ENCODE data around the gene PLA2G6.
A peak's percentile ranks its signal among the peaks of the same experiment; 100 is the strongest.

Gene PLA2G6, protein sequence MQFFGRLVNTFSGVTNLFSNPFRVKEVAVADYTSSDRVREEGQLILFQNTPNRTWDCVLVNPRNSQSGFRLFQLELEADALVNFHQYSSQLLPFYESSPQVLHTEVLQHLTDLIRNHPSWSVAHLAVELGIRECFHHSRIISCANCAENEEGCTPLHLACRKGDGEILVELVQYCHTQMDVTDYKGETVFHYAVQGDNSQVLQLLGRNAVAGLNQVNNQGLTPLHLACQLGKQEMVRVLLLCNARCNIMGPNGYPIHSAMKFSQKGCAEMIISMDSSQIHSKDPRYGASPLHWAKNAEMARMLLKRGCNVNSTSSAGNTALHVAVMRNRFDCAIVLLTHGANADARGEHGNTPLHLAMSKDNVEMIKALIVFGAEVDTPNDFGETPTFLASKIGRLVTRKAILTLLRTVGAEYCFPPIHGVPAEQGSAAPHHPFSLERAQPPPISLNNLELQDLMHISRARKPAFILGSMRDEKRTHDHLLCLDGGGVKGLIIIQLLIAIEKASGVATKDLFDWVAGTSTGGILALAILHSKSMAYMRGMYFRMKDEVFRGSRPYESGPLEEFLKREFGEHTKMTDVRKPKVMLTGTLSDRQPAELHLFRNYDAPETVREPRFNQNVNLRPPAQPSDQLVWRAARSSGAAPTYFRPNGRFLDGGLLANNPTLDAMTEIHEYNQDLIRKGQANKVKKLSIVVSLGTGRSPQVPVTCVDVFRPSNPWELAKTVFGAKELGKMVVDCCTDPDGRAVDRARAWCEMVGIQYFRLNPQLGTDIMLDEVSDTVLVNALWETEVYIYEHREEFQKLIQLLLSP

DNA sequence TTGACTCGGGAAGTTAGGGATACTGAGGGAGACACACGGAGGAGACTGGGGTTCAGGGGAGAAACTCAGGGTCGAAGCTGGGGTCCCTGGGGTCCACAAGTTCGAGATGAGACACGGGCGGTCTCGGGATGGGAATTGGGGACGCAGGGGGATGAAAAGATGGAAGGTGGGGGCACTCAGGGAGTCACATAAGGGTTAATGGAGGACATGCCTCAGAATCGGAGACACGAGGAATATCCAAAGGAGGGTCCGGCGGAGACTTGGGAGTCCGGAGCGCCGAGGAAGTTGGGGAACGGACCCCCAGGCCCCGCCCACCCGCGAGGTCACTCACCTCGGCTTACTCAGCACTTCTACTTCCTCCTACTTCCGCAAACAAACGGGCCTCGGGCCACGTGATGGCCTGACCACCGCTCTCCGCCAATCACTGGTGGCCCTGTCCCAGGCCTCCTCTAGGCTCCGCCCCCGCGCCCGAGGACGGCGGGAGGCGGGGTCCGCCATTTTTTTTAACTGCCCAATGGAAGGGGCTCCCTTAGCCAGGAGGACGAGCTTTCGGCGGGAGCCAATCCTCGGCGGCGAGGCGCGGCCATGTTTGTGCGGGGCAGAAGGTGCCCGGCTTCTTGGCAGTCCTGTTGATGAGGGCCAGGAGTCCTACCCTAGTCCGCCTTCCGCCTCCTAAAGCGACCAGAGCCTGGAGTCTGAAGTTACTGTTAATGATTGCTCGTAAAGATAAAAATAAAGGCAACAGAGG lies at the start of gene PLA2G6:
Gene PLA2G6 (minus strand): TSS at position 378 of the 748 bp plus-strand sequence. CDS start 12,404 bp downstream, outside the sequence.
- peak; percentile 92 to 96 (median 93) for DNase-seq (ENCODE audit: low read depth in 4 of 4, low spot score in 1 of 4)

DNA sequence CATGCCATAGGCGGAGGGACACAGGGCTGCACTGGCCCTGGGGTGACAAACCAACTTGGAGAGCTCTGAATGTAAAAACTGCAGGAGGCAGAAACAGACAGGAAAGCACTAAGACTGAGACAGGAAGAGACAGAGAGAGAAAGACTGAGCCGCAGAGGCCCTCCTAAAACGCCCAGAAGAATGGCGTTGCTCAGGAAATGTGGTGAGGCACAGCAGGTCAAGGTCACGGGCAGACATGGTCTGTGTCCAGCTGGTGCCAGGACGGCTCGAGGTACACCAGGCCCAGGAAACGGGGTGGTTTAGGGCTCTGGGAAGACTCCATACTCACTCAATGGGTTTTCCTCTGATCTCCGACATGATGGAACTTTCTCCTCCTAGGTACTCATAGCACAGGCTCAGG lies 49.3 kb upstream of the PLA2G6 start:
- no peak for DNase-seq (ENCODE audit: low read depth in 4 of 4, low spot score in 1 of 4)

DNA sequence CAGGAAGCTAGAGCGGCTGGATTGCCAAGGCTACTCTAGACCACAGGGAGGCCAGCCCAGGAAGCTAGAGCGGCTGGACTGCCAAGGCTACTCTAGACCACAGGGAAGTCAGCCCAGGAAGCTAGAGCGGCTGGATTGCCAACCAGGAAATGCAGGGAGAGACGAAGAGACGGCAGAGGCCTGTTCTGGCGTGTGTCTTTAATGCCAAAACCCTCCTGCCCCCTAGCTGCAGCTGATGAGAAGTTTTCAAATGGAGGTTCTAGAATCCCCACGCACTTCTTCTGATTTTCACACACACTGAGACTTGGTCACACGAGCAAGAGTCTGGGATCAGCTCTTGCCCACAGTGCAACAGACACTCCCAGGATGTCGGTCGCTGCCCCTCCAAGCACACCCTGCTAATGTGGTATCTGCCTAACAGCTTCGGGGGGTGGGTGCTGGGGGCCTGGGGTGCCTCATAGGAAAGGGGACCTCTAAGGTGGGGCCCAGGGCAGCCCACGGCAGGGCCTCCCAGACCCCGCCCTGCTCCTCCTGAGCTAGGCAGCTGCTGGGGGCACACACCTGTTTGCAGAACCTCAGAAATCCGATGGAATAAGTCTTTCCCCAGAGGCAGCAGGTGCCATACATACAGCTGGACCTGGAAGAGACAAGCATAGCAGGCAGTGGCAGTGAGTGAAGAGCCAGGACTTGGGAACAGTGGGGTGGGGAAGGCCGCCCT lies 48.6 kb upstream of the PLA2G6 start:
- no peak for DNase-seq (ENCODE audit: low read depth in 4 of 4, low spot score in 1 of 4)

DNA sequence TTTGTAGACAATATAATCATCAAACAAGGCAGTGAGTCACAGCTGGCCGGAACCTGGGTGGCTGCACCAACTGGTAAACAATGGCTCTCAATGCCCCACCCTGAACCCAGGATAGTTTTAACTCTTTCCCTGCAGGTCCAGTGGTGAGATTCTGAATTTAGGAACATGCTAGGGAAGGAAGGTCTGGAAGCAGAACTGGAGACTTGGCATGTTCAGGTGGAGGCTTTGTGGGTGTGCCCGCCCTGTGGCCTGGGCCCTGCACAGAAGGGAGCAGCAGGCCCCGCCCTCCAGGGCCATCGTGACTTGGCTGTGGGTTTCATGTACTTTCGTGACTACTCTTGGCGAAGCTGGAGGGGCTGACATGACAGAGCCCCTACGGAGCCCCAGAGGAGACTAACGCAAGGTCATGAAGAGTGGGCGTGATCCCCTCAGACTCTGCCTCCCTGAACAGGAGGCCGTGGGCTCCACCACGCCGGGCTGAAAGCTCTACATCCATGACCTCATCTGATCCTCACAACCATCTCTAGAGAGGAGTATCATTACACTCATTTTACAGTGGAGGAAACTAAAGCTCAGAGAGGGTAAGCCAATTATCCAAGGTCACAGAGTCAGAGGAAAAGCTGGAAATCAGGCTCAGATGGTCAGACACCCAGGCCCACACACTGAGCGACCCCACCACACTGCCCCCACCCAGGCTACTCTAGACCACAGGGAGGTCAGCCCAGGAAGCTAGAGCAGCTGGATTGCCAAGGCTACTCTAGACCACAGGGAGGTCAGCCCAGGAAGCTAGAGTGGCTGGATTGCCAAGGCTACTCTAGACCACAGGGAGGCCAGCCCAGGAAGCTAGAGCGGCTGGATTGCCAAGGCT lies 47.5 kb upstream of the PLA2G6 start:
- DNase-seq (ENCODE audit: low read depth in 4 of 4, low spot score in 1 of 4) = no peak

DNA sequence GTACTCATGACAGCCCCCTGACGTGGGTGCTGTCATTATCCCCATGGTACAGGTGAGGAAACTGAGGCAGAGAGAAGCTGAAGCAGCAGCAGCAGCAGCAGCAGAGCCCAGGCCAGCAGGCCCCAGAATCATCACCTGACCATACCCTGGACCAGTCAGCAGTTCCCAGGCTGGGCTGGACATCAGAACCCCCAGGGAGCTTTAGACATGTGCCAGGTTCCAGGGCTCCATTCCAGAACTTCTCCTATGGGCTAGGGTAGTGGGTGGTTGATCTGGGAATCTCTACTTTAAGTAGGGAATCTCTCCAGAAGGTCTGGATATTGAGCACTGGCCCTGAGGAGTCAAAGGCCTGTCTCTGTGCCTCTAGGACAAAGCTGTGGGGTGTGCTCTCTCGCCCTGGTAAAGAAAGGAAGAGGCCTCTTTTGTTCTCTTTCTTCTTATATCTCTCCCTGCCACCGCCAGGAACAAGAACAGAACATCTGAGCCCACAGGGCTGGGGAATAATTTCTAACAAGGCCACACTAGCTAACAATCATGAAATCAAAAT lies 46.8 kb upstream of the PLA2G6 start:
- no peak for DNase-seq (ENCODE audit: low read depth in 4 of 4, low spot score in 1 of 4)

DNA sequence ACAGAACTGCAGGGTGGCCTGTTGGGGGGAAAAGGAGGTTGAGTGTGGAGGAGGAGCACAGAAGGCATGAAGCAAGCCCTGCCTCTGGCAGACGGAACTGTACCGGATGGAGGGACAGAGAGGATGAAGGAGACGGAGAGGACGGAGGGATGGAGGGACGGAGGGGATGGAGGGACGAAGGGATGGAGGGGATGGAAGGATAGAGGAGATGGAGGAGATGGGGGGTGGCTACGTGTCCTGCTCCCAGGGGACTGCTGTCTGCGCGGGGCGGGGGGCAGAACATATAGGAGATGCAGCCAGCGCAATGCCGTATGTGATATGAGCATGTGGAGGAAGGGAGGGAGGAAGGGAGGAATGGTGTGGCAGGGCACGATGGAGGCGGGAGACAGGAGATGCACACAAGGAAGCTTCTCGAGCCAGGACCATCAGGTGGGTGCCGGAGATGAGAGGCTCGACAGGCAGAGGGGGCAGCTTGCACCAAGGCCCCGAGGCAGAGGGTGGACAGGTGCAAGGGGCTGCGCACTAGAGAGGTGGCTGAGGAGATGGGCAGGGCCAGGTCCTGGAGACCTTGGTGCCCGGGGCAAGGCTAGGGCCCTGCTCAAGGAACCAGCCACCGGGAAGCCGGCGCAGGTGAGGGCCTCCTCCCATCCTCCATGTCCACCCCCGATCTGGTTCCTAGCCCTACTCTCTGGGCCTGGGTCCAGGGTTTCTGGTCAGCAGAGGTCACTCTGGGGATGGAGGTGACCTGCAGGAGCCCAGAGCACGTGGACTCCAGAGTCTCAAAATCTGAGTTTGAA lies 45.4 kb upstream of the PLA2G6 start:
- no peak for DNase-seq (ENCODE audit: low read depth in 4 of 4, low spot score in 1 of 4)

DNA sequence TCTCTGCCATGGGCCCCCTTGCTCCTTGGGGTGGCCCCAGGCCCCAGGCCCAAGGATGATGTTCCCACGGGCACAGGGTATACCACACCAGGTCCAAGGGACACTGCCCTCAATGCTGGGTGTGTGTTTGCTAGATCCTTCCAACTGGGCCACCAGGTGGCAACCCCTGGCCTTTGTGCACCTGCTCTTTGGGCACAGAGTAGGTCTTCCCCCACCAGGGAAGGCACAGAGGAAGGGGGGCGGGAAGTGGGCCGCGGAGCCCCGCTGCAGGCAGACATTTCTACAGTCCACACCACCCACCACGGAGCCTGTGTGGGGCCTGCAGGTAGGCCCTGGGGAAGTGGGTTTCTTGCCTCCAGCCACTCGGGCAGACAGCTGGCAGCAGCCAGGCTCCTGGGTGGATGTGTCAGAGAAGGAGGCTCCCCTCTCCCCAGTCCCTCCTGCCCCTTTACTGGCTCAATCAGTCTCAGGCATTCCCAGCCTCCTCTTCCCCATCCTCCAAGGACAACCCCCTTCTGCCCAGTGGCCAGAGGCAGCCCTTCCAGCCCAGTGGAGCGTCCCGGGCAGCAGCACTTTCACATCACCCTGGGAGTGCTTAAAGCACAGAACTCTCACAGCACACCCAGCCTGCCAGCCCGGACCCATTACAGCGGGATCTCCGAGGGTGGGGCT lies 41.8 kb upstream of the PLA2G6 start:
- no peak for DNase-seq (ENCODE audit: low read depth in 4 of 4, low spot score in 1 of 4)

DNA sequence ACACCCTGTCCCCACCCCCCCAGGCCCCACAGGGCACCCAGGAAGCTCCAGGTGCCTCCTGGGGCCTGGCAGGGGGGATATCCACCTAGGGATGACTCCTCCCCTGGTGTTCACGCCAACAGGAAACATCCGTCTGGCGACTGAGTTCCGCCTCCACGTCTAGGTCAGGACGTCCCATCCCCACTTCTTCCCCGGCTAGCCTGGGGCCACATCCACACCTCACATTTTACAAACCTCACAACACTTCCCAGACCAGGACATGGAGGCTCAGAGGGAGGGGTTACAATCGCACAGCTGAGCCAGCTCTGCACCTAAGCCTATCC lies 41.1 kb upstream of the PLA2G6 start:
- no peak for DNase-seq (ENCODE audit: low read depth in 4 of 4, low spot score in 1 of 4)

DNA sequence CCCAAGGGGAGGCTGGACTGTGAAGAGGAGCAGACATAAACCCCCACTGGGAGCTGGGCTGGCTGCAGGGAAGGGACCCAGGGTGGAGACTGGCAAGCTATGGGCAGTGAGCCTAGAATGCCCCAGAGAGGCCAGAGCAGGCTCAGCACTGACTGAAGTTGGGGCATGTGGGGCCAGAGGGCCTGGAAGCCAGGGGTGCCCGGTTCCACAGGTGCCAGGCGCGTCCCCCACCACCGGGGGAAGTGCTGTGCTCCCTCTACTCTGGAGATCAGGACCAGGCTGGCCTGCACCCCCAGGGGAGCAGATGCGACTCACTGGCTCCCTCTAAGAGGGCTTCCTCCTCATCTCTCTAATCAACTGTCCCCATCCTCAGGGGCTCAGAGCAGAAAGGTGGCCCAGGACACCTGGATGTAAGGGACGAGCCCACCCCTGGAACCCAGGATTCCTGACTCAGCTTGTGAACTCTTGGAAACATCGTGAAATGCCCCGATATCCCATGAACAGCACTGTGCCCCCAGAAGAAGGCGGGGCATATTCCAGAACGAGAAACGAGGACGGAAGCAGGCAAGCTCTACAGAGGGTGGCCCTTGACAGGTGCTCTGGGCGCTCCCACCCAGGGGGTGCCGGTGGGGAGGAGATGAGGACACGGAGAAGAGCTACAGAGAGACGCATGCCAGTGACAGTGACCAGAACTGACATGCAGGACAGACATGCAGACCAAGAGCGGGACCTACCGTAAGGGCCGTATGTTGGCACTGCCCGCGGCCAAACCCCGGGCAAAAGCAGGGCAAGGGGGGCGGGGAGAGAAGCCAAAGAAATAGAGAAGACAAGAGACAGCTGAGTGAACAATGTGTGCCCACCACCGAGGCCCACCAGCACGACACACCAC lies 40.5 kb upstream of the PLA2G6 start:
- no peak for DNase-seq (ENCODE audit: low read depth in 4 of 4, low spot score in 1 of 4)

DNA sequence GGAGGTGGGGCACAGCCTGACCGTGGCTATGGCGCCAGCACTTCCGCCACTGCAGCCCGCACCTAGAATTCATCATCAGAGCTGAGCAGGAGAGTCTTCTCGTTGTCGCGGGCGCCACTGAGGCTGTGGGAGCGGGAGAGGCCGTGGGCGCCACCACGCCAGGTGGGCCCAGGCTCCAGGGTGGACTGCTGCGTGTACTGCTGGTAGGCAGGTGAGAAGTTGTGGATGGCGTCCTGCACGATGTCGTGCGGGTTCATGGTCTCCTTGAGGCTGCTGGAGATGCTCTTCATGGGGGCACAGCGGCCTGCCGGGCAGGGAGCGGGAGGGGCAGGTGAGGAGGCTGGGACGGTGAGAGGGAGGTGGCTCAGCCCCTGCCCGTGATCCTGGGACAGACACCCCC lies 39.8 kb upstream of the PLA2G6 start:
- no peak for DNase-seq (ENCODE audit: low read depth in 4 of 4, low spot score in 1 of 4)

DNA sequence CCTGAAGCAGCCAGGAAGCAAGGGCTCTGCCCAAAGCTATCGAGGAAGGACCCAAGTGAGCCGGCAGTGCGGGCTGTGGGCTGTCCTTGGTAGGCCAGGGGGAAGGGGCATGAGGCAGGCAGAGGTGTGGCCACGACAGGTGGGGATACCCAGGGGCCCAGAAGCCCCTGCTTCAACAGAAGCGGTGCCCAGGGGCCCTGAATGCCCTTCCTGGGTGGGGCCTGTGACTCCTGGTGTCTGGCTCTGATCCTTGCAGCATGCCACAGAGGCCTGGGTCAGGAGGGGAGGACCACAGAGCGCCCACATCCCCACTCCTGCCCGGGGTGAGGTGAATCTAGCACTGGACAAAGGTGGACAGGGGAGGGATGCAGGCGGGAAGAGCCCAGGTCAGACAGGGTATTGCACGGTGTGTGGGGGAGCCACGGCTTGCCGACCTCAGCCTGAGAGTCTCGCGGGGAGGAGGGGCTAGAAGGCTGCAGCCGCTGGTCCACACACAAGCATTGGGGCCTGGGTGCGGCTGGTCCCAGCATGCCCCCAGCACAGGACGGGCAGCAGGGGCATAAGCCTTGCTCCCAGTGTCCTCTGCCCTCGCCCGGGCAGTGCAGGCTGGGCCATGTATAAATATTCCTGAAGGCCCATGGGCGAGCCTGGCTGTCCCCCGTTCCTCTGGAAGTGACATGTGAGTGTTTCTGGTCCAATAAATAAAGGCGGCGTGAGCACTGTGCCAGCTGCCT lies 39.2 kb upstream of the PLA2G6 start:
- no peak for DNase-seq (ENCODE audit: low read depth in 4 of 4, low spot score in 1 of 4)

DNA sequence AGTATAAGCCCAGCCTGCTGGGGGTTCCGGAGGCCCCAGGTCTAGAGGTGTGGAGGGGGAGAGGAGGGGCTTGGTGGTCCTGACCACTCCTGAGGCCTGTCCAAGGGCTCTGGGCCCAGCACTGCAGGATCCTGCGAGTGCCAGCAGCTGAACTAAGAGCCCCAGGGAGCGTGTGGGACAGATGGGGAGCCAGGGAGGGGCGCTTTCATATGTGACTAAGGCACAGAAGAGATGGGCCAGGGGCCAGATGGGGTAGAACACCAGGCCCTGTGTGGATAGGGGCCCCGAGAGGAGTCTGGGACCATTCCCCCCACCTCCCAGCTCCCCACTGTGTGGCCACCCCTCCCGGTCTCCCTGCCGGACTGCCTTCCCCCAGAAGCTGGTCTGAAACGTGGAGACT lies 38.5 kb upstream of the PLA2G6 start:
- DNase-seq (ENCODE audit: low read depth in 4 of 4, low spot score in 1 of 4) = no peak

DNA sequence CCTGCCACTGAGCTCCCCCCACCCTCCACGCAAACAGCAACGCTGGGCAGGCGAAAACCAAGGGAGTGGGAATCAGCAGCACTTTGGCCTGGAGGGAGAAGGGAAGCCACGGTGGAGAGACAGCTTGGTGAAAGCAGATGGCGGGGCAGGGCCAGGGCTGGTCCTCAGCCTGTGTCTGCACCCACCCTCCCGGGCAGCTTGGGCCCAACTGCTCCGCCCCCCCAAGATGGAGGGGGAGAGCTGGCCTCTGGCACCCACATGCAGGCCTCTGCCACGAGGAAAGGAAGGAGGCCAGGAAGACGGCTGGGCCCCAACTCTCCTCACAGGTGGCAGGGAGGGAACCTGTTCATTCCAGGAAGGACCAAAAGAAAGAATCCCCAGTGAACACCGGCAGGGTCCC lies 38.0 kb upstream of the PLA2G6 start:
- DNase-seq (ENCODE audit: low read depth in 4 of 4, low spot score in 1 of 4) = no peak

DNA sequence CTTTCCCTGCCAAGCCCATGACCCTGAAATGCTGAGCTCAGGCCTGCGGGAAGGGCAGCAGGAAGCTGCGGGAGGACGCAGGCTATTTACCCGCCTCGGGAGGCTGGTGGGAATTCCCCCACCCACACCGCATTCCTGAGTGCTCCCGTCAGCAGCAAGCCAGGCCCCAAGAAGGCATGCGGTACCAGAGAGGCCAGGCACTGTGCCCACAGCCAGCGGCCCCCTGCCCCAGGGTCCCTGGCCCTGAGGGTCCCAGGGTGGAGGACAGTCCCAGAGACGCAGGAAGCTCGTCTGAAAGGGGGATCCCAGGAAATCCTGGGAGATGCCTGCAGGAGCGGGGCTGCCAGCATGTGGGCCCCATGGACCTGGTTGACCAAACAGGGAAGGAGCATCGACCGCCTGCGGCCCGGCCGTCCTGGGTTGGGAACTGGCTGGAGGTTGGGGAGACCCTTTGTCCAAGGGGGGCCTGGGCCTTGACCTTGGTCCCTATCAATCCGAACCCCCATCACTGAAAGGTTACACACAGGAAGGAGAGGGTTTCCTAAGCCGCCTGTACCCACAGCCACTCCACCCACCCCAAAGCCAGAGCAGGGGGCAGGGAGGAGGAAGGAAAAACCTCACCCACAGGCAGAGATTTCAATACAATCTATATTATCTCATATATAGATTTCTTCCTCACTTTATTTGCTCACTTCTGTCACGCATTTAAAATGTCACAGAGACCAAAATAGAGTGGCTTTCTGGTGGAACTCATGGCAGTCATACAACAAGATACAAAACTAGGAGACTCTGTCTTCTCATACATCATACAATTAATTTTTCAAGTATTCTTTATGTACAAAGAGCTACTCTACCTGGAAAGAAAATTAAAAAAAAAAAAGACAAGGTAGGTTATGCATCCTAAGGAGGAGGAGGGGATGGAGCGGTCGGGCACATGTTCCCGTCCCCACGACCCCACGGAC lies 37.3 kb upstream of the PLA2G6 start:
- peak in 1 of 4 experiments; percentile 50 for DNase-seq (ENCODE audit: low read depth in 4 of 4, low spot score in 1 of 4)

DNA sequence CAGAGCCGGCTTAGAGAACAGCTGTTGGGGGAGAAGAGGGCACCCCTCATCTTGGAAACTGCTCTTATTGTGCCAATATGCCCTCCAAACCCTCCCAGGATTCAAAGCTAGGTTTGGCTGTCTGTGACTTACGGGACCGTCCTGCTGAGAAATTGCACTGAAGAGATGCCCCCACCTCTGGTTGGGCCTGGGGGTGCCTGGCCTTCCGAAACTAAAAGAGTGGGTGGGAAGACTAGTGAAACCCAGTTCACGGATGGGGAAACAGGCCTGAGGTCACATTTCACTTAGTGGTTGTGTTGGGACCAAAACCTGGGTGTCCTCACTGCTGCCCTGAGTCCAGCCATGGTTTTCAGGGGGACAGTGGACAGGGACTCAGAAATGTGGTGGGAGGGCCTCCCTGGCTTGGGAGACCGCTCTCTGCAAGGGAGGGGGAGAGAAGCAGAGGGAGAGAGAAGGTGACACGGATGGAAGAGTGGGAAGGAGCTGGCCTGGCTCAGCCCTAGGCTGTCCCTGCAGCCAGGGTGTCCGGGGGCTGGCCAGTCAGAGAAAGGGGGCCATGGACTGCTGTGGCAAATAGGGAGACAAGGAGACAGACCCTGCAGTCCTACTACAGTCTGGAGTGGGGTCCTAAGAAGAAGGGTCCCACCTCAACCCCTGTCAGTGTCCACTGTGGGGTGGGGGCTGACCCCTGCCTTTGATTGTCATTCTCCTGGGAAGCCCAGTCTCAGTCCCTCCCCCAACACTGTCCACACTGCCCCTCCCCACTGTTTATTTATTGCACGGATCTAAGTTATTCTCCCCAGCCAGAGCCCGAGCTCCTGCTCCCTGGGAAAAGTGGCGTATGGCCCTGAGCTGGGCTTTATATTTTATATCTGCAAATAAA lies 33.8 kb upstream of the PLA2G6 start:
- DNase-seq (ENCODE audit: low read depth in 4 of 4, low spot score in 1 of 4) = no peak
